Right renal cortex interstitium (tissue), 3 donors: ENCODE data around the gene SFXN5. TPM values are rescaled to one million over a fixed set of nuclear protein-coding genes. Genes with fewer than 3 reads are reported as not detected.

Source experiments
- DNase-seq, 3 donors: peaks; one replicate each; pipeline ENCODE4 v3.0.0-alpha.2; 2013; ENCODE audit warnings: low read depth in 3 of 3, low spot score in 2 of 3
- polyA plus RNA-seq, 3 donors: library from polyadenylated mRNA; unstranded; fragments of 120-200 nt; gene quantifications; one replicate each; pipeline ENCODE4 v1.2.1, GENCODE V29; 2013; ENCODE audit not compliant: insufficient read length in 3 of 3

The SFXN5 gene
- polyA plus RNA-seq, 3 donors, result 23.2 to 25.7 (median 23.9) TPM

- DNase-seq, result no peak
These were observed 109.6 kb downstream of the SFXN5 start for GRCh38 chr2:72961853-72962468.

- no peak for DNase-seq
These were observed 110.3 kb downstream of the SFXN5 start for GRCh38 chr2:72961036-72961720.

- DNase-seq, result no peak
These were observed 111.2 kb downstream of the SFXN5 start for GRCh38 chr2:72959995-72960981.

GRCh38 chr2:72959554-72959953 is 112.0 kb downstream of the SFXN5 start:
- DNase-seq, result no peak

- DNase-seq, result no peak
These were observed 112.7 kb downstream of the SFXN5 start for GRCh38 chr2:72958542-72959385.

- DNase-seq, result no peak
These were observed 114.6 kb downstream of the SFXN5 start for GRCh38 chr2:72956936-72957335.

- DNase-seq, result no peak
These were observed 115.5 kb downstream of the SFXN5 start for GRCh38 chr2:72956050-72956395.

- DNase-seq, result no peak
These were observed 116.1 kb downstream of the SFXN5 start for GRCh38 chr2:72955228-72956049.

GRCh38 chr2:72954376-72955227 is 116.9 kb downstream of the SFXN5 start:
- DNase-seq, result no peak

GRCh38 chr2:72953976-72954375 is 117.5 kb downstream of the SFXN5 start:
- DNase-seq, result no peak

- no peak for DNase-seq
These were observed 118.0 kb downstream of the SFXN5 start for GRCh38 chr2:72953528-72953927.

- no peak for DNase-seq
These were observed 118.6 kb downstream of the SFXN5 start for GRCh38 chr2:72952961-72953360.

- DNase-seq, result no peak
These were observed 119.2 kb downstream of the SFXN5 start for GRCh38 chr2:72952110-72952823.

GRCh38 chr2:72951303-72952095 is 120.0 kb downstream of the SFXN5 start:
- DNase-seq, result no peak

GRCh38 chr2:72950558-72951255 is 120.8 kb downstream of the SFXN5 start:
- DNase-seq, result no peak

- no peak for DNase-seq
These were observed 121.9 kb downstream of the SFXN5 start for GRCh38 chr2:72949642-72950041.

- no peak for DNase-seq
These were observed 122.5 kb downstream of the SFXN5 start for GRCh38 chr2:72949045-72949444.
